Measurements from ENCODE around the gene RBP3.
"Not testable (repeated sequence)": the region's sequence is repeated elsewhere in the genome, so short reads cannot be mapped to it uniquely, and the experiment has no call there.

The RBP3 gene

GRCh38 chr10:47381103-47381395 is 32.9 kb downstream of the RBP3 start:
- H3K36me3 Mint-ChIP-seq = no peaks in the 10 kb centered on the region
- peaks cover 40% of the 10 kb centered on the region for H3K27me3 Mint-ChIP-seq
- H3K4me1 Mint-ChIP-seq = peaks cover 14% of the 10 kb centered on the region
- no peak overlapping the region for H3K27ac Mint-ChIP-seq
- no peaks in the 10 kb centered on the region for H3K9me3 Mint-ChIP-seq
- H3K4me3 Mint-ChIP-seq = no peak overlapping the region

GRCh38 chr10:47381427-47382379 is 33.5 kb downstream of the RBP3 start:
- Mint-ChIP-seq H3K36me3 (no peaks in the 10 kb centered on the region), H3K4me1 (peaks cover 14% of the 10 kb centered on the region), H3K27ac (no peak overlapping the region), H3K9me3 (no peaks in the 10 kb centered on the region), H3K4me3 (no peak overlapping the region), H3K27me3 (peaks cover 36% of the 10 kb centered on the region)

- H3K9me3 Mint-ChIP-seq = no peaks in the 10 kb centered on the region
- H3K4me1 Mint-ChIP-seq = peaks cover 11% of the 10 kb centered on the region
- H3K27me3 Mint-ChIP-seq = peaks cover 28% of the 10 kb centered on the region
- no peak overlapping the region for H3K27ac Mint-ChIP-seq
- no peaks in the 10 kb centered on the region for H3K36me3 Mint-ChIP-seq
- peak overlapping the region; percentile 85 for H3K4me3 Mint-ChIP-seq
Observed at GRCh38 chr10:47383261-47384147, 35.3 kb downstream of the RBP3 start.

- H3K27me3 Mint-ChIP-seq = peaks cover 24% of the 10 kb centered on the region
- no peaks in the 10 kb centered on the region for H3K36me3 Mint-ChIP-seq
- peaks cover 11% of the 10 kb centered on the region for H3K4me1 Mint-ChIP-seq
Observed at GRCh38 chr10:47384148-47384921, 36.2 kb downstream of the RBP3 start, which contains the start of gene ZNF488. TSS of gene ZNF488 (minus strand) at chr10:47384293. CDS start at chr10:47368829, 15,464 bp downstream.

GRCh38 chr10:47386104-47386503 is 37.9 kb downstream of the RBP3 start:
- H3K9me3 Mint-ChIP-seq, H3K4me3 Mint-ChIP-seq, H3K27ac Mint-ChIP-seq, H3K36me3 Mint-ChIP-seq: not testable (repeated sequence)
- peaks cover 11% of the 10 kb centered on the region for H3K4me1 Mint-ChIP-seq
- H3K27me3 Mint-ChIP-seq = peaks cover 17% of the 10 kb centered on the region

More at GRCh38 chr10:47384148-47384921, 36.2 kb downstream of the RBP3 start, which contains the start of gene ZNF488:
- Mint-ChIP-seq H3K4me3 (peak within 1 kb of the TSS; percentile 92), H3K27ac (peak within 1 kb of the TSS; percentile 15), H3K9me3 (no peaks in the 10 kb centered on the region)

- Mint-ChIP-seq H3K27ac (no peak overlapping the region), H3K4me1 (peaks cover 5% of the 10 kb centered on the region), H3K27me3 (peaks cover 11% of the 10 kb centered on the region), H3K9me3 (no peaks in the 10 kb centered on the region), H3K36me3 (no peaks in the 10 kb centered on the region), H3K4me3 (no peak overlapping the region)
Observed at GRCh38 chr10:47388879-47389278, 40.7 kb downstream of the RBP3 start.

GRCh38 chr10:47389619-47390018 is 41.5 kb downstream of the RBP3 start:
- no peaks in the 10 kb centered on the region for H3K36me3 Mint-ChIP-seq
- no peak overlapping the region for H3K4me3 Mint-ChIP-seq
- no peak overlapping the region for H3K27ac Mint-ChIP-seq
- peaks cover 4% of the 10 kb centered on the region for H3K4me1 Mint-ChIP-seq
- H3K9me3 Mint-ChIP-seq = no peaks in the 10 kb centered on the region
- H3K27me3 Mint-ChIP-seq = peaks cover 12% of the 10 kb centered on the region

- Mint-ChIP-seq H3K4me1 (no peaks in the 10 kb centered on the region), H3K27ac (no peak overlapping the region), H3K27me3 (peaks cover 15% of the 10 kb centered on the region), H3K4me3 (no peak overlapping the region), H3K9me3 (no peaks in the 10 kb centered on the region), H3K36me3 (no peaks in the 10 kb centered on the region)
Observed at GRCh38 chr10:47396311-47396717, 48.2 kb downstream of the RBP3 start.

GRCh38 chr10:47397256-47397655 is 49.1 kb downstream of the RBP3 start:
- H3K4me1 Mint-ChIP-seq = no peaks in the 10 kb centered on the region
- H3K4me3 Mint-ChIP-seq = no peak overlapping the region
- no peak overlapping the region for H3K27ac Mint-ChIP-seq
- H3K36me3 Mint-ChIP-seq = no peaks in the 10 kb centered on the region
- no peaks in the 10 kb centered on the region for H3K9me3 Mint-ChIP-seq
- H3K27me3 Mint-ChIP-seq = peaks cover 14% of the 10 kb centered on the region

GRCh38 chr10:47400251-47400650 is 52.1 kb downstream of the RBP3 start:
- no peak overlapping the region for H3K4me3 Mint-ChIP-seq
- no peaks in the 10 kb centered on the region for H3K4me1 Mint-ChIP-seq
- H3K27me3 Mint-ChIP-seq = peaks cover 10% of the 10 kb centered on the region
- H3K27ac Mint-ChIP-seq = no peak overlapping the region
- no peaks in the 10 kb centered on the region for H3K36me3 Mint-ChIP-seq
- no peaks in the 10 kb centered on the region for H3K9me3 Mint-ChIP-seq

- H3K4me3 Mint-ChIP-seq = no peak overlapping the region
- no peaks in the 10 kb centered on the region for H3K36me3 Mint-ChIP-seq
- H3K9me3 Mint-ChIP-seq = no peaks in the 10 kb centered on the region
- H3K27ac Mint-ChIP-seq = no peak overlapping the region
- no peaks in the 10 kb centered on the region for H3K4me1 Mint-ChIP-seq
- peaks cover 8% of the 10 kb centered on the region for H3K27me3 Mint-ChIP-seq
Observed at GRCh38 chr10:47400786-47401185, 52.6 kb downstream of the RBP3 start.

GRCh38 chr10:47401210-47401609 is 53.0 kb downstream of the RBP3 start:
- Mint-ChIP-seq H3K27me3 (peaks cover 7% of the 10 kb centered on the region), H3K4me1 (no peaks in the 10 kb centered on the region), H3K4me3 (no peak overlapping the region), H3K27ac (no peak overlapping the region), H3K9me3 (no peaks in the 10 kb centered on the region), H3K36me3 (no peaks in the 10 kb centered on the region)

GRCh38 chr10:47401874-47402640 is 53.9 kb downstream of the RBP3 start:
- Mint-ChIP-seq H3K27ac (no peak overlapping the region), H3K4me1 (no peaks in the 10 kb centered on the region), H3K9me3 (no peaks in the 10 kb centered on the region), H3K4me3 (no peak overlapping the region), H3K36me3 (no peaks in the 10 kb centered on the region), H3K27me3 (peaks cover 2% of the 10 kb centered on the region)

- H3K27me3 Mint-ChIP-seq = peaks cover 2% of the 10 kb centered on the region
- H3K4me3 Mint-ChIP-seq = no peak overlapping the region
- no peaks in the 10 kb centered on the region for H3K9me3 Mint-ChIP-seq
- no peaks in the 10 kb centered on the region for H3K36me3 Mint-ChIP-seq
- no peaks in the 10 kb centered on the region for H3K4me1 Mint-ChIP-seq
- H3K27ac Mint-ChIP-seq = no peak overlapping the region
Observed at GRCh38 chr10:47402641-47403301, 54.6 kb downstream of the RBP3 start.

Data from activated naive CD4-positive, alpha-beta T cell treated with anti-CD3 and anti-CD28 coated beads, Interleukin-2, amount 50 U/mL, for 24 hours (primary cell).